H1 (cell line): ENCODE data around the gene KCND1. TPM values are rescaled to one million over a fixed set of nuclear protein-coding genes. Genes with fewer than 3 reads are reported as not detected.

Source experiments
- CTCF ChIA-PET: fragments of 300-600 bp; sonication (Branson Sonifier 250); formaldehyde crosslinking; loops from one replicate; lab custom pipeline; 2021; ENCODE audit not compliant: partially characterized antibody; lab: Charles Lee
- POLR2A ChIA-PET: fragments of 300-600 bp; sonication (Branson Sonifier 250); formaldehyde crosslinking; loops from one replicate; lab custom pipeline; 2021; ENCODE audit warnings: inconsistent platforms; ENCODE audit not compliant: partially characterized antibody; lab: Charles Lee
- DNase-seq, 2 experiments: peaks; one replicate each; pipeline versions ENCODE4 v3.0.0 to v3.0.0-alpha.2; 2010 to 2022; ENCODE audit warnings: low spot score in 2 of 2, low read depth in 1 of 2, mixed read lengths in 1 of 2
- FAIRE-seq: peaks from 2 replicates; lab custom pipeline; 2011; peaks lifted over from hg19 to GRCh38; lab: Jason Lieb, UNC
- H2AFZ ChIP-seq: 2 replicates; pipeline ENCODE4 v1.8.1; 2012; ENCODE audit warnings: low read length, inconsistent platforms
- H2AK5ac ChIP-seq: 2 replicates; pipeline ENCODE4 v1.6.1; 2013; ENCODE audit warnings: low read depth, low read length
- H2BK120ac ChIP-seq: replicated peaks from 2 replicates; pipeline ENCODE3; 2013; ENCODE audit warnings: low read depth, low read length, inconsistent platforms
- H2BK12ac ChIP-seq: 2 replicates; pipeline ENCODE4 v1.6.1; 2013; ENCODE audit warnings: low read depth, low read length
- H2BK15ac ChIP-seq: 2 replicates; pipeline ENCODE4 v1.6.1; 2013; ENCODE audit warnings: low read length
- H2BK20ac ChIP-seq: 2 replicates; pipeline ENCODE4 v1.6.1; 2013; ENCODE audit warnings: low read length
- H2BK5ac ChIP-seq: 2 replicates; pipeline ENCODE4 v1.6.1; 2013; ENCODE audit warnings: low read depth, low read length
- H3K14ac ChIP-seq: 2 replicates; pipeline ENCODE4 v1.6.1; 2013; ENCODE audit warnings: inconsistent platforms; ENCODE audit not compliant: insufficient read length
- H3K18ac ChIP-seq: 2 replicates; pipeline ENCODE4 v1.6.1; 2013; ENCODE audit warnings: low read length; ENCODE audit errors: extremely low read depth
- H3K23ac ChIP-seq: 2 replicates; pipeline ENCODE4 v1.6.1; 2013; ENCODE audit warnings: inconsistent platforms; ENCODE audit not compliant: insufficient read length
- H3K23me2 ChIP-seq: 2 replicates; pipeline ENCODE4 v1.6.1; 2013; ENCODE audit warnings: low read depth, low read length
- H3K27ac ChIP-seq: 2 replicates; pipeline ENCODE4 v1.6.1; 2011; ENCODE audit warnings: low read depth, low read length, inconsistent platforms
- H3K27me3 ChIP-seq, 4 experiments: replicated peaks in 1 of 4; 1 replicate in 1 of 4; 2 replicates in 3 of 4; pipeline versions ENCODE4 v1.6.1 to v1.8.1; 2011 to 2013; ENCODE audit warnings: low read length in 3 of 4, mild to moderate bottlenecking in 3 of 4, inconsistent platforms in 2 of 4, mixed read lengths in 2 of 4, moderate library complexity in 1 of 4; ENCODE audit not compliant: control insufficient read depth in 3 of 4, insufficient read depth in 3 of 4; ENCODE audit errors: extremely low read depth in 1 of 4
- H3K36me3 ChIP-seq, 4 experiments: 2 replicates each; pipeline versions ENCODE4 v1.6.1 to v1.8.1; 2011 to 2013; ENCODE audit warnings: mild to moderate bottlenecking in 4 of 4, low read length in 3 of 4, moderate library complexity in 2 of 4, control low read depth in 1 of 4, inconsistent platforms in 1 of 4; ENCODE audit not compliant: insufficient read depth in 4 of 4, control insufficient read depth in 2 of 4
- H3K4ac ChIP-seq: replicated peaks from 2 replicates; pipeline ENCODE3; 2013; ENCODE audit warnings: low read length, low read depth, mixed read lengths, inconsistent platforms; ENCODE audit not compliant: insufficient read length
- H3K4me1 ChIP-seq, 4 experiments: replicated peaks in 1 of 4; 1 replicate in 1 of 4; 2 replicates in 3 of 4; pipeline versions ENCODE4 v1.6.1 to v1.8.1; 2011 to 2013; ENCODE audit warnings: low read length in 3 of 4, inconsistent platforms in 2 of 4, mixed read lengths in 1 of 4; ENCODE audit not compliant: insufficient read depth in 4 of 4, control insufficient read depth in 3 of 4
- H3K4me2 ChIP-seq, 2 experiments: 2 replicates each; pipeline versions ENCODE4 v1.6.1 to v1.8.1; 2011 to 2013; ENCODE audit warnings: low read depth in 2 of 2, low read length in 2 of 2, control low read depth in 1 of 2, inconsistent platforms in 1 of 2, mild to moderate bottlenecking in 1 of 2; ENCODE audit not compliant: insufficient read depth in 1 of 2
- H3K4me3 ChIP-seq, 4 experiments: fragments of 200-600, 300-600 bp in 1 of 4; sonication (generic), shearing (Covaris generic), sonication (Bioruptor Twin) in 1 of 4; 2 replicates each; pipeline versions ENCODE4 v1.5.1 to v1.8.1; 2011 to 2016; ENCODE audit warnings: low read length in 4 of 4, low read depth in 3 of 4, control low read depth in 2 of 4, inconsistent platforms in 2 of 4, mild to moderate bottlenecking in 2 of 4, mixed read lengths in 1 of 4, moderate library complexity in 1 of 4; ENCODE audit not compliant: insufficient read depth in 2 of 4; ENCODE audit errors: extremely low read depth in 1 of 4
- H3K56ac ChIP-seq: replicated peaks from 2 replicates; pipeline ENCODE3; 2013; ENCODE audit warnings: low read depth, mild to moderate bottlenecking, mixed read lengths, low read length, inconsistent platforms; ENCODE audit not compliant: insufficient read length
- H3K79me1 ChIP-seq: 2 replicates; pipeline ENCODE4 v1.6.1; 2013; ENCODE audit warnings: low read depth, low read length, control low read depth
- H3K79me2 ChIP-seq, 2 experiments: 2 replicates each; pipeline versions ENCODE4 v1.6.1 to v1.8.1; 2012 to 2013; ENCODE audit warnings: low read length in 2 of 2, mild to moderate bottlenecking in 2 of 2, inconsistent platforms in 1 of 2; ENCODE audit not compliant: insufficient read depth in 2 of 2, control insufficient read depth in 1 of 2
- H3K9ac ChIP-seq, 4 experiments: replicated peaks in 1 of 4; 1 replicate in 1 of 4; 2 replicates in 3 of 4; pipeline versions ENCODE4 v1.6.1 to v1.8.1; 2011 to 2013; ENCODE audit warnings: low read depth in 3 of 4, low read length in 3 of 4, control low read depth in 2 of 4, mild to moderate bottlenecking in 2 of 4, moderate library complexity in 2 of 4, inconsistent platforms in 1 of 4; ENCODE audit errors: extremely low read depth in 1 of 4
- H3K9me3 ChIP-seq, 2 experiments: 2 replicates each; pipeline versions ENCODE4 v1.6.1 to v1.8.1; 2012 to 2013; ENCODE audit warnings: mild to moderate bottlenecking in 2 of 2, moderate library complexity in 2 of 2, control low read depth in 1 of 2, inconsistent platforms in 1 of 2, low read depth in 1 of 2, low read length in 1 of 2, mixed read lengths in 1 of 2; ENCODE audit not compliant: insufficient read depth in 2 of 2
- H4K20me1 ChIP-seq, 2 experiments: replicated peaks in 1 of 2; 2 replicates each; pipeline versions ENCODE3 to v1.8.1; 2011 to 2013; ENCODE audit warnings: inconsistent platforms in 2 of 2, low read length in 2 of 2, mild to moderate bottlenecking in 1 of 2; ENCODE audit not compliant: insufficient read depth in 2 of 2, control insufficient read depth in 1 of 2
- H4K5ac ChIP-seq: 2 replicates; pipeline ENCODE4 v1.6.1; 2013; ENCODE audit warnings: low read length, low read depth, mixed read lengths, inconsistent platforms; ENCODE audit not compliant: insufficient read length
- H4K8ac ChIP-seq: 2 replicates; pipeline ENCODE4 v1.8.0; 2013; ENCODE audit warnings: mild to moderate bottlenecking, moderate library complexity, low read length, inconsistent platforms; ENCODE audit not compliant: insufficient read depth; ENCODE audit errors: extremely low read depth
- H4K91ac ChIP-seq: replicated peaks from 2 replicates; pipeline ENCODE3; 2013; ENCODE audit warnings: low read length, mixed read lengths, inconsistent platforms; ENCODE audit not compliant: insufficient read length
- ATF3 ChIP-seq: IDR thresholded peaks from 2 replicates; pipeline ENCODE4 v1.6.1; 2011; ENCODE audit warnings: low read depth, mild to moderate bottlenecking, low read length; ENCODE audit not compliant: insufficient read depth
- BCL11A ChIP-seq, 2 experiments: IDR thresholded peaks; one replicate each; pipeline ENCODE4 v1.6.1; 2011; ENCODE audit warnings: low read depth in 2 of 2, low read length in 2 of 2, mild to moderate bottlenecking in 2 of 2
- BRCA1 ChIP-seq: IDR thresholded peaks from 2 replicates; pipeline ENCODE4 v1.6.1; 2012; ENCODE audit warnings: low read depth, low read length, improper control_type of control experiment
- CREB1 ChIP-seq: IDR thresholded peaks from 2 replicates; pipeline ENCODE4 v1.6.1; 2012; ENCODE audit warnings: inconsistent platforms
- POU5F1 ChIP-seq: IDR thresholded peaks from 2 replicates; pipeline ENCODE4 v1.6.1; 2011; ENCODE audit warnings: low read depth, mild to moderate bottlenecking, low read length, moderate library complexity
- RXRA ChIP-seq: IDR thresholded peaks from 2 replicates; pipeline ENCODE4 v1.6.1; 2011; ENCODE audit warnings: low read depth, mild to moderate bottlenecking, low read length, moderate library complexity; ENCODE audit not compliant: insufficient read depth
- SAP30 ChIP-seq: fragments of 300-600 bp; sonication (generic); IDR thresholded peaks from 2 replicates; pipeline ENCODE4 v1.7.1; 2012; ENCODE audit warnings: low read length, moderate library complexity, mild to moderate bottlenecking, inconsistent platforms; ENCODE audit not compliant: insufficient read depth, insufficient replicate concordance
- SP1 ChIP-seq: IDR thresholded peaks from 2 replicates; pipeline ENCODE4 v1.6.1; 2011; ENCODE audit warnings: low read depth, low read length
- WGBS, 2 experiments: shearing (Covaris generic) in 1 of 2; methylation state at CpG; one replicate each; pipeline versions ENCODE4 v1.1.6 to v1.1.7; 2013 to 2015; ENCODE audit warnings: low lambda C conversion rate in 2 of 2, mixed read lengths in 2 of 2, inconsistent platforms in 1 of 2, low coverage in 1 of 2, missing lambda C conversion rate in 1 of 2; ENCODE audit not compliant: insufficient replicate concordance in 2 of 2, insufficient coverage in 1 of 2, insufficient read length in 1 of 2; ENCODE audit errors: extremely low coverage in 1 of 2, missing lambda C conversion rate in 1 of 2; 5-methylcytosine and 5-hydroxymethylcytosine counted together
- polyA plus RNA-seq, 7 experiments: library from polyadenylated mRNA; depleted of rRNA in 3 of 7; stranded (reverse) in 5 of 7; unstranded in 2 of 7; fragments of >200 nt in 5 of 7; fragments of 200-250 nt in 2 of 7; gene quantifications; 1 replicate in 5 of 7; 2 replicates in 1 of 7; 4 replicates in 1 of 7; pipeline versions ENCODE4 v1.2.1 to v1.2.3, GENCODE V29; 2011 to 2013; ENCODE audit warnings: missing spikeins in 2 of 7, mixed read lengths in 2 of 7
- total RNA-seq: library from RNA; stranded (reverse); fragmentation: NEBNext Ultra II Directional; extraction: Animal tissue kit (Norgen Biotek cat#: 25700); gene quantifications from 2 replicates; pipeline ENCODE4 v1.2.1, GENCODE V29; 2021

Gene KCND1
- total and polyA plus RNA-seq, 2 of the 8 experiments (the other 6 are each of a cell fraction or from before 2014, with no cell fraction given): 3.1 to 6.8 TPM

- Histone ChIP-seq H3K27me3 (no peaks in the 10 kb centered on the region), H4K5ac (no peak overlapping the region), H3K79me1 (no peaks in the 10 kb centered on the region; the same call in 1 of the 2 replicates), H2BK12ac (no peak overlapping the region), H3K9me3 (no peaks in the 10 kb centered on the region), H2BK15ac (no peak overlapping the region), H4K8ac (no peak overlapping the region), H3K36me3 (peaks cover 0 to 3% (median 0%) of the 10 kb centered on the region in 4 experiments; a peak in 3 of 8 replicates), H3K27ac (no peak overlapping the region), H2AK5ac (no peak overlapping the region), H3K23me2 (no peaks in the 10 kb centered on the region), H3K79me2 (peaks cover 0 to 47% of the 10 kb centered on the region in 2 experiments; a peak in 2 of 4 replicates), H2BK120ac (no peak overlapping the region), H3K14ac (no peak overlapping the region), H3K9ac (no peak overlapping the region), H3K23ac (no peak overlapping the region), H3K4ac (no peak overlapping the region), H2AFZ (no peak overlapping the region), H3K4me1 (0 out of 7 replicates have a peak, but pooled peaks cover 0 to 2% (median 0%) of the 10 kb centered on the region in 4 experiments), H3K18ac (no peak overlapping the region), H2BK20ac (no peak overlapping the region), H4K20me1 (peaks cover 0 to 14% of the 10 kb centered on the region in 2 experiments), H3K4me3 (no peak overlapping the region), H4K91ac (no peak overlapping the region), H3K4me2 (no peak overlapping the region), H2BK5ac (no peak overlapping the region), H3K56ac (no peak overlapping the region)
- ChIA-PET CTCF (interaction anchor here (0.9 to 1.1 kb wide), 4 partner anchors 9 to 23 kb away, joined by 3 to 5 read pairs (median 4); partner anchors contain the start of genes KCND1 and OTUD5), POLR2A (interaction anchor here (0.7 to 1.8 kb wide), 2 partner anchors 11 to 37 kb away, joined by 3 to 4 read pairs; partner anchors contain the start of gene SLC35A2)
- DNase-seq (no peak), FAIRE-seq (no peak)
- 100% methylated on average over 1 of the region's 1 CpG; no CpG with 5 or more reads in 1 of the 2 experiments for WGBS, 2 experiments
- TF ChIP-seq ATF3 (no peak), BRCA1 (no peak), BCL11A (IDR thresholded peaks at IDR 0.05; ENCODE audit: low read depth in 2 of 2, low read length in 2 of 2) (no peak), CREB1 (no peak), SP1 (no peak), POU5F1 (no peak), SAP30 (no peak), RXRA (no peak)
These were observed 23.1 kb downstream of the KCND1 start for GRCh38 chrX:48948589-48948988.
